H9 (cell line): Measurements from ENCODE around the gene PPP5C. TPM values are rescaled to one million over a fixed set of nuclear protein-coding genes. Genes with fewer than 3 reads are reported as not detected.

ENCODE experiments used
- DNase-seq: peaks from one replicate; pipeline ENCODE4 v3.0.0-alpha.2; 2017
- H2AFZ ChIP-seq: one replicate; pipeline ENCODE4 v1.6.1; 2013; ENCODE audit warnings: mild to moderate bottlenecking, low read length, control low read depth, moderate library complexity
- H2AK5ac ChIP-seq: 2 replicates; pipeline ENCODE4 v1.6.1; 2013; ENCODE audit warnings: low read length, control low read depth, mixed read lengths; ENCODE audit not compliant: insufficient read length
- H2BK120ac ChIP-seq: one replicate; pipeline ENCODE4 v1.6.1; 2013; ENCODE audit warnings: low read depth, mild to moderate bottlenecking, low read length, control low read depth, inconsistent platforms; ENCODE audit not compliant: poor library complexity, severe bottlenecking
- H2BK12ac ChIP-seq: 2 replicates; pipeline ENCODE4 v1.6.1; 2013; ENCODE audit warnings: low read length, control low read depth, mixed read lengths, low read depth; ENCODE audit not compliant: insufficient read length
- H2BK15ac ChIP-seq: 2 replicates; pipeline ENCODE4 v1.6.1; 2013; ENCODE audit warnings: low read depth, low read length, control low read depth
- H2BK20ac ChIP-seq: one replicate; pipeline ENCODE4 v1.6.1; 2013; ENCODE audit warnings: low read depth, mild to moderate bottlenecking, low read length, control low read depth, inconsistent platforms; ENCODE audit not compliant: poor library complexity, severe bottlenecking
- H2BK5ac ChIP-seq: 2 replicates; pipeline ENCODE4 v1.6.1; 2013; ENCODE audit warnings: low read length, control low read depth, mixed read lengths; ENCODE audit not compliant: insufficient read length
- H3K14ac ChIP-seq: 2 replicates; pipeline ENCODE4 v1.6.1; 2013; ENCODE audit warnings: low read length, control low read depth; ENCODE audit not compliant: insufficient read depth
- H3K18ac ChIP-seq: 2 replicates; pipeline ENCODE4 v1.6.1; 2013; ENCODE audit warnings: low read depth, mild to moderate bottlenecking, mixed read lengths, low read length, control low read depth; ENCODE audit not compliant: insufficient read length
- H3K23ac ChIP-seq: 2 replicates; pipeline ENCODE4 v1.6.1; 2013; ENCODE audit warnings: low read length, control low read depth, mixed read lengths, low read depth; ENCODE audit not compliant: insufficient read length
- H3K23me2 ChIP-seq: 2 replicates; pipeline ENCODE4 v1.6.1; 2013; ENCODE audit warnings: low read depth, mild to moderate bottlenecking, mixed read lengths, low read length, control low read depth; ENCODE audit not compliant: insufficient read length, poor library complexity, severe bottlenecking
- H3K27ac ChIP-seq: 2 replicates; pipeline ENCODE4 v1.5.1; 2013; ENCODE audit warnings: low read length, control low read depth, mixed read lengths, low read depth; ENCODE audit not compliant: insufficient read length
- H3K27me3 ChIP-seq: 2 replicates; pipeline ENCODE4 v1.6.1; 2013; ENCODE audit warnings: low read length, control low read depth, inconsistent platforms; ENCODE audit not compliant: insufficient read depth
- H3K4ac ChIP-seq: 2 replicates; pipeline ENCODE4 v1.6.1; 2013; ENCODE audit warnings: low read depth, mild to moderate bottlenecking, control low read depth, inconsistent platforms, low read length, moderate library complexity
- H3K4me1 ChIP-seq: 2 replicates; pipeline ENCODE4 v1.6.1; 2013; ENCODE audit warnings: low read length, control low read depth, inconsistent platforms; ENCODE audit not compliant: insufficient read depth
- H3K4me2 ChIP-seq: 2 replicates; pipeline ENCODE4 v1.6.1; 2013; ENCODE audit warnings: low read length, control low read depth, mixed read lengths; ENCODE audit not compliant: insufficient read length, insufficient read depth
- H3K56ac ChIP-seq: 2 replicates; pipeline ENCODE4 v1.6.1; 2013; ENCODE audit warnings: low read depth, mild to moderate bottlenecking, mixed read lengths, low read length, control low read depth; ENCODE audit not compliant: insufficient read length
- H3K79me1 ChIP-seq: 2 replicates; pipeline ENCODE4 v1.6.1; 2013; ENCODE audit warnings: low read depth, mild to moderate bottlenecking, moderate library complexity, low read length, control low read depth, inconsistent platforms; ENCODE audit not compliant: insufficient read depth, poor library complexity, severe bottlenecking
- H3K79me2 ChIP-seq: 2 replicates; pipeline ENCODE4 v1.6.1; 2013; ENCODE audit warnings: low read length, control low read depth, inconsistent platforms; ENCODE audit not compliant: insufficient read depth
- H3K9ac ChIP-seq: 2 replicates; pipeline ENCODE4 v1.6.1; 2013; ENCODE audit warnings: low read length, control low read depth, mixed read lengths; ENCODE audit not compliant: insufficient read length; ENCODE audit errors: extremely low read depth
- H3K9me3 ChIP-seq: one replicate; pipeline ENCODE4 v1.6.1; 2013; ENCODE audit warnings: low read depth, low read length, inconsistent platforms; ENCODE audit not compliant: control insufficient read depth
- H3T11ph ChIP-seq: one replicate; pipeline ENCODE4 v1.6.1; 2013; ENCODE audit warnings: mild to moderate bottlenecking, low read length, control low read depth, inconsistent platforms
- H4K20me1 ChIP-seq: one replicate; pipeline ENCODE4 v1.6.1; 2013; ENCODE audit not compliant: control insufficient read depth, insufficient read length, insufficient read depth
- H4K5ac ChIP-seq: 2 replicates; pipeline ENCODE4 v1.6.1; 2013; ENCODE audit warnings: low read depth, mild to moderate bottlenecking, mixed read lengths, low read length, control low read depth; ENCODE audit not compliant: insufficient read length
- H4K8ac ChIP-seq: replicated peaks from 2 replicates; pipeline ENCODE4 v1.6.1; 2013; ENCODE audit warnings: low read length, control low read depth, mixed read lengths, low read depth; ENCODE audit not compliant: insufficient read length
- H4K91ac ChIP-seq: 2 replicates; pipeline ENCODE4 v1.6.1; 2013; ENCODE audit warnings: low read depth, mild to moderate bottlenecking, moderate library complexity, mixed read lengths, low read length, control low read depth; ENCODE audit not compliant: insufficient read length
- H3K27ac Mint-ChIP-seq, 3 experiments: 2 replicates in 2 of 3; 3 replicates in 1 of 3; pipeline ENCODE4 v1.8.0; 2020 to 2021; ENCODE audit warnings: mixed read lengths in 3 of 3, mild to moderate bottlenecking in 1 of 3, moderate library complexity in 1 of 3
- H3K27me3 Mint-ChIP-seq: 2 replicates; pipeline ENCODE4 v1.8.0; 2021; ENCODE audit warnings: low read depth, mild to moderate bottlenecking, moderate library complexity, mixed read lengths
- H3K36me3 Mint-ChIP-seq, 3 experiments: 2 replicates in 2 of 3; 3 replicates in 1 of 3; pipeline ENCODE4 v1.8.0; 2020 to 2021; ENCODE audit warnings: low read depth in 3 of 3, mixed read lengths in 3 of 3; ENCODE audit not compliant: insufficient read depth in 1 of 3
- H3K4me1 Mint-ChIP-seq, 2 experiments: 2 replicates each; pipeline ENCODE4 v1.8.0; 2020; ENCODE audit warnings: mixed read lengths in 2 of 2
- H3K4me3 Mint-ChIP-seq, 2 experiments: 2 replicates in 1 of 2; 3 replicates in 1 of 2; pipeline ENCODE4 v1.8.0; 2020 to 2021; ENCODE audit warnings: mild to moderate bottlenecking in 2 of 2, mixed read lengths in 2 of 2, moderate library complexity in 1 of 2
- H3K9me3 Mint-ChIP-seq, 2 experiments: 2 replicates in 1 of 2; 3 replicates in 1 of 2; pipeline ENCODE4 v1.8.0; 2020; ENCODE audit warnings: mild to moderate bottlenecking in 2 of 2, mixed read lengths in 2 of 2, moderate library complexity in 1 of 2
- WGBS: extraction: QIAGEN DNeasy Blood & Tissue Kit; methylation state at CpG from one replicate; pipeline ENCODE4 v1.1.7; 2013; ENCODE audit warnings: missing lambda C conversion rate, low lambda C conversion rate, mixed read lengths; ENCODE audit not compliant: insufficient read length; ENCODE audit errors: extremely low coverage; 5-methylcytosine and 5-hydroxymethylcytosine counted together
- total RNA-seq: library from RNA; stranded (reverse); gene quantifications from 2 replicates; pipeline ENCODE4 v1.2.1, GENCODE V29; 2021
- TF ChIP-seq, protein P1 (sequence below): fragments of 200-600 bp; sonication (generic); conservative IDR thresholded peaks from 3 replicates; pipeline ENCODE4 v1.8.0; 2021; ENCODE audit warnings: antibody characterized with exemption, mild to moderate bottlenecking

The PPP5C gene
- total RNA-seq, 1 experiment from 2014 or later, result 108 TPM

DNA sequence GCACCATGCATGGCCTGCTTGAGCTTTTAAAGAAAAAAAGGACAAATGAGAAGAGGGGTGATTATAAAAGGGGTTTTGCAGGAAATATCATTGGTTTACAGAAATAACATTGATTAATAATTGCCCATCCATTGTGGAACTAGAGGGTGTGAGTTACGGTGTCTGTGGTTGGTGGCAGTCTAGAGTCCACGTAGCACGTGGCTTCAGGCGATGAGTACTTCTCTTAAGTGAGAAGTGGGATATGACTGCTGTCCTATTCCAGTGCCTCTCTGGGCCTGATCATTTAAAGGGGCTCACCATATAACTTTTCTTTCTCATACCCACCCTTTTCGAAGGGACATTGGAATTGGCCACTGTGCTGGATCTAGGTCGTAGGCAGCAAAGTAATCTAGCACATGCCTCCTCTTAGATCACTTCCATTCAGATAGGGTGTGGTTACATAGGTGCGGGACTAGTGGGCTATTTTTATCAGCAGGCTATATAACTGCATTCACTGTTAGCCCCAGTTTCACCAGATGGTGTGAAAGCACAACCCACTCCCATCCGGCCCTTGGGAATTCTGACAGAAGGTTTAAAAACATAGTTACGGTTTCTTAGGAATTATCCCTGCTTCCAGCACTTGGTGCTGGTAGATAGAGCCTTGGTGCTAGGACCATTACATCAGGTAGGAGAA lies 19.9 kb downstream of the PPP5C start:
- no peak overlapping the region for H3T11ph ChIP-seq
- no peak for DNase-seq
- Mint-ChIP-seq H3K4me3 (no peak overlapping the region), H3K4me1 (peaks cover 15 to 16% of the 10 kb centered on the region in 2 experiments), H3K27me3 (no peaks in the 10 kb centered on the region), H3K27ac (peak overlapping the region in 2 of 3 experiments; percentile 50 to 77; a peak in 1 of 7 replicates), H3K9me3 (no peaks in the 10 kb centered on the region), H3K36me3 (peaks cover 16 to 46% (median 42%) of the 10 kb centered on the region in 3 experiments; a peak in 6 of 7 replicates)
- H3K4me1 ChIP-seq, result peaks cover under 1% of the 10 kb centered on the region; the same call in 1 of the 2 replicates
- no peak overlapping the region for H4K5ac ChIP-seq
- WGBS, result no CpG with 5 or more reads among the region's 9 CpGs
- no peaks in the 10 kb centered on the region for H3K79me2 ChIP-seq
- no peaks in the 10 kb centered on the region for H3K9me3 ChIP-seq
- H3K27ac ChIP-seq, result no peak overlapping the region
- no peak overlapping the region for H4K8ac ChIP-seq
- H2AFZ ChIP-seq, result no peak overlapping the region
- no peak overlapping the region for H4K91ac ChIP-seq
- TF ChIP-seq, protein P1, sequence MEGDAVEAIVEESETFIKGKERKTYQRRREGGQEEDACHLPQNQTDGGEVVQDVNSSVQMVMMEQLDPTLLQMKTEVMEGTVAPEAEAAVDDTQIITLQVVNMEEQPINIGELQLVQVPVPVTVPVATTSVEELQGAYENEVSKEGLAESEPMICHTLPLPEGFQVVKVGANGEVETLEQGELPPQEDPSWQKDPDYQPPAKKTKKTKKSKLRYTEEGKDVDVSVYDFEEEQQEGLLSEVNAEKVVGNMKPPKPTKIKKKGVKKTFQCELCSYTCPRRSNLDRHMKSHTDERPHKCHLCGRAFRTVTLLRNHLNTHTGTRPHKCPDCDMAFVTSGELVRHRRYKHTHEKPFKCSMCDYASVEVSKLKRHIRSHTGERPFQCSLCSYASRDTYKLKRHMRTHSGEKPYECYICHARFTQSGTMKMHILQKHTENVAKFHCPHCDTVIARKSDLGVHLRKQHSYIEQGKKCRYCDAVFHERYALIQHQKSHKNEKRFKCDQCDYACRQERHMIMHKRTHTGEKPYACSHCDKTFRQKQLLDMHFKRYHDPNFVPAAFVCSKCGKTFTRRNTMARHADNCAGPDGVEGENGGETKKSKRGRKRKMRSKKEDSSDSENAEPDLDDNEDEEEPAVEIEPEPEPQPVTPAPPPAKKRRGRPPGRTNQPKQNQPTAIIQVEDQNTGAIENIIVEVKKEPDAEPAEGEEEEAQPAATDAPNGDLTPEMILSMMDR, result no peak
- H2BK15ac ChIP-seq, result no peak overlapping the region
- H2BK120ac ChIP-seq, result no peak overlapping the region
- H3K23ac ChIP-seq, result no peak overlapping the region
- H3K27me3 ChIP-seq, result no peaks in the 10 kb centered on the region
- no peak overlapping the region for H2AK5ac ChIP-seq
- no peak overlapping the region for H2BK20ac ChIP-seq
- no peak overlapping the region for H2BK12ac ChIP-seq
- no peak overlapping the region for H2BK5ac ChIP-seq
- H3K18ac ChIP-seq, result no peak overlapping the region
- no peak overlapping the region for H3K4ac ChIP-seq
- no peak overlapping the region for H3K56ac ChIP-seq
- no peak overlapping the region for H3K14ac ChIP-seq
- H3K79me1 ChIP-seq, result peaks cover 5% of the 10 kb centered on the region
- H3K4me2 ChIP-seq, result no peak overlapping the region
- H3K9ac ChIP-seq, result no peak overlapping the region
- H3K23me2 ChIP-seq, result no peaks in the 10 kb centered on the region
- H4K20me1 ChIP-seq, result no peaks in the 10 kb centered on the region
